Measurements from ENCODE around the gene COL9A2.
A peak's percentile ranks its signal among the peaks of the same experiment; 100 is the strongest.
"Not testable (repeated sequence)": the region's sequence is repeated elsewhere in the genome, so short reads cannot be mapped to it uniquely, and the experiment has no call there.

Gene COL9A2

GRCh38 chr1:40352126-40352525 is 35.0 kb upstream of the COL9A2 start:
- TF ChIP-seq POLR2A (IDR thresholded peaks at IDR 0.05; ENCODE audit: low read depth, low read length) (no peak), POLR2AphosphoS5 (IDR thresholded peaks at IDR 0.05; ENCODE audit: low read depth, low read length) (no peak), SPI1 (IDR thresholded peaks at IDR 0.05; ENCODE audit: low read depth, low read length) (peak; percentile 94)
- DNase-seq (ENCODE audit: insufficient read length, low spot score), result no peak
- FAIRE-seq, result no peak

- TF ChIP-seq POLR2AphosphoS5 (IDR thresholded peaks at IDR 0.05; ENCODE audit: low read depth, low read length) (no peak), PAX5 (IDR thresholded peaks at IDR 0.05; ENCODE audit: insufficient read depth, low read length, severe bottlenecking) (no peak), POLR2A (IDR thresholded peaks at IDR 0.05; ENCODE audit: low read depth, low read length) (no peak), TAF1 (IDR thresholded peaks at IDR 0.05; ENCODE audit: low read depth, low read length) (no peak), SPI1 (IDR thresholded peaks at IDR 0.05; ENCODE audit: low read depth, low read length) (no peak), POU2F2 (IDR thresholded peaks at IDR 0.05; ENCODE audit: low read depth, low read length) (no peak)
Measured at GRCh38 chr1:40351124-40351523, 34.0 kb upstream of the COL9A2 start.

GRCh38 chr1:40350391-40350790 is 33.3 kb upstream of the COL9A2 start:
- no peak for FAIRE-seq
- TF ChIP-seq POLR2AphosphoS5 (IDR thresholded peaks at IDR 0.05; ENCODE audit: low read depth, low read length) (no peak), POLR2A (IDR thresholded peaks at IDR 0.05; ENCODE audit: low read depth, low read length) (no peak), POU2F2 (IDR thresholded peaks at IDR 0.05; ENCODE audit: low read depth, low read length) (no peak), TAF1 (IDR thresholded peaks at IDR 0.05; ENCODE audit: low read depth, low read length) (no peak), SPI1 (IDR thresholded peaks at IDR 0.05; ENCODE audit: low read depth, low read length) (no peak), PAX5 (IDR thresholded peaks at IDR 0.05; ENCODE audit: insufficient read depth, low read length, severe bottlenecking) (no peak)
- DNase-seq (ENCODE audit: insufficient read length, low spot score), result no peak

More at GRCh38 chr1:40351124-40351523, 34.0 kb upstream of the COL9A2 start:
- no peak for FAIRE-seq
- DNase-seq (ENCODE audit: insufficient read length, low spot score), result no peak

GRCh38 chr1:40344597-40344996 is 27.5 kb upstream of the COL9A2 start:
- DNase-seq (ENCODE audit: insufficient read length, low spot score), result no peak
- TF ChIP-seq POU2F2 (IDR thresholded peaks at IDR 0.05; ENCODE audit: low read depth, low read length) (no peak), TAF1 (IDR thresholded peaks at IDR 0.05; ENCODE audit: low read depth, low read length) (no peak), PAX5 (IDR thresholded peaks at IDR 0.05; ENCODE audit: insufficient read depth, low read length, severe bottlenecking) (no peak), POLR2AphosphoS5 (IDR thresholded peaks at IDR 0.05; ENCODE audit: low read depth, low read length) (no peak), POLR2A (IDR thresholded peaks at IDR 0.05; ENCODE audit: low read depth, low read length) (no peak), SPI1 (IDR thresholded peaks at IDR 0.05; ENCODE audit: low read depth, low read length) (peak; percentile 85)
- FAIRE-seq, result peak; percentile 69

GRCh38 chr1:40342381-40342717 is 25.3 kb upstream of the COL9A2 start:
- not testable (repeated sequence) for FAIRE-seq; DNase-seq (ENCODE audit: insufficient read length, low spot score)

- DNase-seq (ENCODE audit: insufficient read length, low spot score), result no peak
- no peak for FAIRE-seq
- TF ChIP-seq POU2F2 (IDR thresholded peaks at IDR 0.05; ENCODE audit: low read depth, low read length) (no peak), PAX5 (IDR thresholded peaks at IDR 0.05; ENCODE audit: insufficient read depth, low read length, severe bottlenecking) (no peak), TAF1 (IDR thresholded peaks at IDR 0.05; ENCODE audit: low read depth, low read length) (no peak), POLR2A (IDR thresholded peaks at IDR 0.05; ENCODE audit: low read depth, low read length) (no peak), POLR2AphosphoS5 (IDR thresholded peaks at IDR 0.05; ENCODE audit: low read depth, low read length) (no peak), SPI1 (IDR thresholded peaks at IDR 0.05; ENCODE audit: low read depth, low read length) (no peak)
Measured at GRCh38 chr1:40341491-40342380, 24.6 kb upstream of the COL9A2 start.

GRCh38 chr1:40339420-40340323 is 22.6 kb upstream of the COL9A2 start:
- no peak for FAIRE-seq
- DNase-seq (ENCODE audit: insufficient read length, low spot score), result no peak
- TF ChIP-seq POLR2A (IDR thresholded peaks at IDR 0.05; ENCODE audit: low read depth, low read length), result no peak
- TF ChIP-seq POU2F2 (IDR thresholded peaks at IDR 0.05; ENCODE audit: low read depth, low read length), result no peak
- TF ChIP-seq TAF1 (IDR thresholded peaks at IDR 0.05; ENCODE audit: low read depth, low read length), result no peak
- no peak for TF ChIP-seq POLR2AphosphoS5 (IDR thresholded peaks at IDR 0.05; ENCODE audit: low read depth, low read length)
- TF ChIP-seq SPI1 (IDR thresholded peaks at IDR 0.05; ENCODE audit: low read depth, low read length), result no peak
- TF ChIP-seq PAX5 (IDR thresholded peaks at IDR 0.05; ENCODE audit: insufficient read depth, low read length, severe bottlenecking), result no peak

- FAIRE-seq, result peak; percentile 97
- TF ChIP-seq POU2F2 (IDR thresholded peaks at IDR 0.05; ENCODE audit: low read depth, low read length) (peak; percentile 81; the same call in 1 of the 2 replicates), POLR2AphosphoS5 (IDR thresholded peaks at IDR 0.05; ENCODE audit: low read depth, low read length) (no peak)
- DNase-seq (ENCODE audit: insufficient read length, low spot score), result peak; percentile 60
Measured at GRCh38 chr1:40338745-40339419, 21.8 kb upstream of the COL9A2 start.

- TF ChIP-seq TAF1 (IDR thresholded peaks at IDR 0.05; ENCODE audit: low read depth, low read length) (no peak), POLR2AphosphoS5 (IDR thresholded peaks at IDR 0.05; ENCODE audit: low read depth, low read length) (no peak), POLR2A (IDR thresholded peaks at IDR 0.05; ENCODE audit: low read depth, low read length) (no peak), POU2F2 (IDR thresholded peaks at IDR 0.05; ENCODE audit: low read depth, low read length) (no peak), PAX5 (IDR thresholded peaks at IDR 0.05; ENCODE audit: insufficient read depth, low read length, severe bottlenecking) (no peak)
- no peak for FAIRE-seq
- no peak for DNase-seq (ENCODE audit: insufficient read length, low spot score)
Measured at GRCh38 chr1:40337443-40337842, 20.4 kb upstream of the COL9A2 start.

All from GM12891 (cell line).